Measurements from ENCODE around the gene NECAB3. TPM values are rescaled to one million over a fixed set of nuclear protein-coding genes. Genes with fewer than 3 reads are reported as not detected.
A peak's percentile ranks its signal among the peaks of the same experiment; 100 is the strongest.

NECAB3 gene
- total and polyA plus RNA-seq, 2 of the 13 experiments (the other 11 are each of a cell fraction or from before 2014, with no cell fraction given) = 61.5 to 65.5 TPM

DNA sequence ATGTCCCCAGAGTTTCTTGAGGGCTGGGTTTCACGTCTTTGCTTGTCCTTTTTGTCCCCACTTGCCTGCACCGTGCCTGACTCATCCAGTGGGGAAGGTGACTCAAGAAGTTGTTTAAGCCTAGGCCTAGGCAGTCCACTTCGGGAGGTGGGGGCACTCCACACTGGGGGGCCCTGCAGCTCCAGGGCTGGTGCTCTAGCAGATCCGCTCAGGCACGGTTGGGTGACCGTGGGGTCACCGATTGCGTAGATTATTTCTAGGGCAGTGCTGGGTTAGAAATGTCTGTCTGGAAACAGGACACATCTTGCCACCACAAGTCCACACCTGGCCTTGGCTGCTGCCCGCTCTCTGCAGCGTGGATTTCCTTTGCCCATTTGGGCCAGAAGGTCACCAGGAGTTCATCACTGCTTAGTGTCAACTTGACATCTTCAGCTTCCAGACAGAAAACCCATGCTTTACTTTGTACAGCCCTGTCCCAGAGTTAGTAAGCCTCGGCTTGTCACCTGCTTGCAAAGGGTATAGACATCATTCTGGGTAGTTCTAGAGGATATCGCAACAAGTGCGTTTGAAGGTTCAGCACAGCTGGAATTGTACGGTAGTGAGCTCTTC is 25.7 kb downstream of the NECAB3 start:
- DNase-seq (ENCODE audit: low spot score) (no peak), ATAC-seq (peak; percentile 2), FAIRE-seq (no peak)
- Histone ChIP-seq H2AFZ (ENCODE audit: low read length) (no peak overlapping the region), H3K4me2 (ENCODE audit: low read depth, low read length) (no peak overlapping the region), H4K20me1 (ENCODE audit: insufficient read depth, low read length) (no peaks in the 10 kb centered on the region; the same call in 1 of the 2 replicates), H3K4me3 (replicated peaks in 1 of 3; ENCODE audit: insufficient read depth in 1 of 3, low read depth in 2 of 3, low read length in 3 of 3) (no peak overlapping the region), H3K27ac (ENCODE audit: extremely low read length, insufficient read depth, low read length) (no peak overlapping the region), H3K36me3 (replicated peaks in 1 of 2; ENCODE audit: control insufficient read depth in 1 of 2, insufficient read depth in 2 of 2, low read length in 2 of 2) (peaks cover 16 to 24% of the 10 kb centered on the region in 2 experiments), H3K9me3 (ENCODE audit: low read length) (no peaks in the 10 kb centered on the region), H3K4me1 (ENCODE audit: insufficient read depth, low read length) (peaks cover 22% of the 10 kb centered on the region), H3K27me3 (ENCODE audit: control insufficient read depth in 1 of 2, insufficient read depth in 2 of 2, low read length in 2 of 2) (no peaks in the 10 kb centered on the region), H3K9ac (ENCODE audit: insufficient read depth, low read depth, low read length) (no peak overlapping the region), H3K79me2 (ENCODE audit: insufficient read depth, low read length) (no peaks in the 10 kb centered on the region)
- CTCF ChIA-PET (ENCODE audit: low intra/inter-chr PET ratio, low total read pairs) = no interaction called here
- in situ Hi-C loops (cut with HindIII; ENCODE audit: extremely low pct_ligation_motif_present, low pct_unique_long_range_greater_than_20kb) = loop anchor here (10.0 kb wide), 1 partner anchor 134 kb away; no protein-coding TSS in a partner anchor
- POLR2A ChIA-PET = interaction anchor here (1.5 to 2.2 kb wide), 2 partner anchors 15 to 159 kb away, joined by 3 to 8 read pairs; partner anchors contain the start of gene CBFA2T2
- intact Hi-C loops (cut with micrococcal nuclease; ENCODE audit: unreplicated experiment) = no loop called here
- WGBS (ENCODE audit: low lambda C conversion rate) = 89% methylated on average over 12 of the region's 14 CpGs
- no TSS peak for BruUV-seq (replicated peaks)
- no peak for TF ChIP-seq PPARG (CRISPR knock-in tag; conservative IDR thresholded peaks at IDR 0.05)
- no peak for TF ChIP-seq PHB2 (IDR thresholded peaks at IDR 0.05; ENCODE audit: partially characterized antibody)
- TF ChIP-seq TBX3 (IDR thresholded peaks at IDR 0.05; ENCODE audit: borderline replicate concordance) = no peak
- no peak for TF ChIP-seq ZKSCAN8 (CRISPR knock-in tag; IDR thresholded peaks at IDR 0.05; ENCODE audit: borderline replicate concordance)
- no peak for TF ChIP-seq ZNF550 (CRISPR knock-in tag; IDR thresholded peaks at IDR 0.05; ENCODE audit: borderline replicate concordance)
- TF ChIP-seq, protein P1, sequence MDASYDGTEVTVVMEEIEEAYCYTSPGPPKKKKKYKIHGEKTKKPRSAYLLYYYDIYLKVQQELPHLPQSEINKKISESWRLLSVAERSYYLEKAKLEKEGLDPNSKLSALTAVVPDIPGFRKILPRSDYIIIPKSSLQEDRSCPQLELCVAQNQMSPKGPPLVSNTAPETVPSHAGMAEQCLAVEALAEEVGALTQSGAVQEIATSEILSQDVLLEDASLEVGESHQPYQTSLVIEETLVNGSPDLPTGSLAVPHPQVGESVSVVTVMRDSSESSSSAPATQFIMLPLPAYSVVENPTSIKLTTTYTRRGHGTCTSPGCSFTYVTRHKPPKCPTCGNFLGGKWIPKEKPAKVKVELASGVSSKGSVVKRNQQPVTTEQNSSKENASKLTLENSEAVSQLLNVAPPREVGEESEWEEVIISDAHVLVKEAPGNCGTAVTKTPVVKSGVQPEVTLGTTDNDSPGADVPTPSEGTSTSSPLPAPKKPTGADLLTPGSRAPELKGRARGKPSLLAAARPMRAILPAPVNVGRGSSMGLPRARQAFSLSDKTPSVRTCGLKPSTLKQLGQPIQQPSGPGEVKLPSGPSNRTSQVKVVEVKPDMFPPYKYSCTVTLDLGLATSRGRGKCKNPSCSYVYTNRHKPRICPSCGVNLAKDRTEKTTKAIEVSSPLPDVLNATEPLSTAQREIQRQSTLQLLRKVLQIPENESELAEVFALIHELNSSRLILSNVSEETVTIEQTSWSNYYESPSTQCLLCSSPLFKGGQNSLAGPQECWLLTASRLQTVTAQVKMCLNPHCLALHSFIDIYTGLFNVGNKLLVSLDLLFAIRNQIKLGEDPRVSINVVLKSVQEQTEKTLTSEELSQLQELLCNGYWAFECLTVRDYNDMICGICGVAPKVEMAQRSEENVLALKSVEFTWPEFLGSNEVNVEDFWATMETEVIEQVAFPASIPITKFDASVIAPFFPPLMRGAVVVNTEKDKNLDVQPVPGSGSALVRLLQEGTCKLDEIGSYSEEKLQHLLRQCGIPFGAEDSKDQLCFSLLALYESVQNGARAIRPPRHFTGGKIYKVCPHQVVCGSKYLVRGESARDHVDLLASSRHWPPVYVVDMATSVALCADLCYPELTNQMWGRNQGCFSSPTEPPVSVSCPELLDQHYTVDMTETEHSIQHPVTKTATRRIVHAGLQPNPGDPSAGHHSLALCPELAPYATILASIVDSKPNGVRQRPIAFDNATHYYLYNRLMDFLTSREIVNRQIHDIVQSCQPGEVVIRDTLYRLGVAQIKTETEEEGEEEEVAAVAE (CRISPR knock-in tag; IDR thresholded peaks at IDR 0.05; ENCODE audit: borderline replicate concordance) = no peak
- TF ChIP-seq, protein P2, sequence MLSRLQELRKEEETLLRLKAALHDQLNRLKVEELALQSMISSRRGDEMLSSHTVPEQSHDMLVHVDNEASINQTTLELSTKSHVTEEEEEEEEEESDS (CRISPR knock-in tag; IDR thresholded peaks at IDR 0.05; ENCODE audit: borderline replicate concordance) = no peak
- no peak for TF ChIP-seq ELF3 (CRISPR knock-in tag; IDR thresholded peaks at IDR 0.05)
- no peak for TF ChIP-seq NFRKB (IDR thresholded peaks at IDR 0.05)
- TF ChIP-seq, protein P3, sequence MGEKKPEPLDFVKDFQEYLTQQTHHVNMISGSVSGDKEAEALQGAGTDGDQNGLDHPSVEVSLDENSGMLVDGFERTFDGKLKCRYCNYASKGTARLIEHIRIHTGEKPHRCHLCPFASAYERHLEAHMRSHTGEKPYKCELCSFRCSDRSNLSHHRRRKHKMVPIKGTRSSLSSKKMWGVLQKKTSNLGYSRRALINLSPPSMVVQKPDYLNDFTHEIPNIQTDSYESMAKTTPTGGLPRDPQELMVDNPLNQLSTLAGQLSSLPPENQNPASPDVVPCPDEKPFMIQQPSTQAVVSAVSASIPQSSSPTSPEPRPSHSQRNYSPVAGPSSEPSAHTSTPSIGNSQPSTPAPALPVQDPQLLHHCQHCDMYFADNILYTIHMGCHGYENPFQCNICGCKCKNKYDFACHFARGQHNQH (CRISPR knock-in tag; IDR thresholded peaks at IDR 0.05) = no peak
- TF ChIP-seq ZNF44 (CRISPR knock-in tag; IDR thresholded peaks at IDR 0.05) = no peak
- 0 out of 2 replicates have a peak, but pooled peaks have one; percentile 1 for TF ChIP-seq FOXC1 (CRISPR knock-in tag; IDR thresholded peaks at IDR 0.05; ENCODE audit: borderline replicate concordance)
- no peak for TF ChIP-seq RORA (CRISPR knock-in tag; IDR thresholded peaks at IDR 0.05)
- TF ChIP-seq ZNF335 (CRISPR knock-in tag; IDR thresholded peaks at IDR 0.05) = no peak
- TF ChIP-seq, protein P4, sequence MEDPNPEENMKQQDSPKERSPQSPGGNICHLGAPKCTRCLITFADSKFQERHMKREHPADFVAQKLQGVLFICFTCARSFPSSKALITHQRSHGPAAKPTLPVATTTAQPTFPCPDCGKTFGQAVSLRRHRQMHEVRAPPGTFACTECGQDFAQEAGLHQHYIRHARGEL (CRISPR knock-in tag; IDR thresholded peaks at IDR 0.05) = no peak
- TF ChIP-seq NCOA5 (CRISPR knock-in tag; IDR thresholded peaks at IDR 0.05) = no peak
- TF ChIP-seq, protein P5, sequence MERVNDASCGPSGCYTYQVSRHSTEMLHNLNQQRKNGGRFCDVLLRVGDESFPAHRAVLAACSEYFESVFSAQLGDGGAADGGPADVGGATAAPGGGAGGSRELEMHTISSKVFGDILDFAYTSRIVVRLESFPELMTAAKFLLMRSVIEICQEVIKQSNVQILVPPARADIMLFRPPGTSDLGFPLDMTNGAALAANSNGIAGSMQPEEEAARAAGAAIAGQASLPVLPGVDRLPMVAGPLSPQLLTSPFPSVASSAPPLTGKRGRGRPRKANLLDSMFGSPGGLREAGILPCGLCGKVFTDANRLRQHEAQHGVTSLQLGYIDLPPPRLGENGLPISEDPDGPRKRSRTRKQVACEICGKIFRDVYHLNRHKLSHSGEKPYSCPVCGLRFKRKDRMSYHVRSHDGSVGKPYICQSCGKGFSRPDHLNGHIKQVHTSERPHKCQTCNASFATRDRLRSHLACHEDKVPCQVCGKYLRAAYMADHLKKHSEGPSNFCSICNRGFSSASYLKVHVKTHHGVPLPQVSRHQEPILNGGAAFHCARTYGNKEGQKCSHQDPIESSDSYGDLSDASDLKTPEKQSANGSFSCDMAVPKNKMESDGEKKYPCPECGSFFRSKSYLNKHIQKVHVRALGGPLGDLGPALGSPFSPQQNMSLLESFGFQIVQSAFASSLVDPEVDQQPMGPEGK (CRISPR knock-in tag; IDR thresholded peaks at IDR 0.05) = 0 out of 2 replicates have a peak, but pooled peaks have one; percentile 15
